Stimulated activated CD4-positive, alpha-beta T cell treated with anti-CD3 and anti-CD28 coated beads, Interleukin-1b, Interleukin-23, amount 100 ng/mL, for 24 hours (primary cell): ENCODE data around the gene SLC9A6.
"Not testable (repeated sequence)": the region's sequence is repeated elsewhere in the genome, so short reads cannot be mapped to it uniquely, and the experiment has no call there.

Source experiments
- DNase-seq, 4 experiments: peaks; one replicate each; pipeline ENCODE4 v3.0.0-alpha.2; 2020; ENCODE audit warnings: low read depth in 4 of 4, low spot score in 1 of 4

Gene SLC9A6

GRCh38 chrX:136028383-136028984, 43.2 kb downstream of the SLC9A6 start:
- DNase-seq, result no peak

- DNase-seq, result no peak
These were observed 44.5 kb downstream of the SLC9A6 start for GRCh38 chrX:136029766-136030165.

GRCh38 chrX:136030303-136031191, 45.3 kb downstream of the SLC9A6 start:
- no peak for DNase-seq

GRCh38 chrX:136031626-136032025, 46.4 kb downstream of the SLC9A6 start:
- DNase-seq, result no peak

- DNase-seq, result no peak
These were observed 47.1 kb downstream of the SLC9A6 start for GRCh38 chrX:136032370-136032769.

- DNase-seq, result no peak
These were observed 49.4 kb downstream of the SLC9A6 start for GRCh38 chrX:136034668-136035067.

- no peak for DNase-seq
These were observed 50.4 kb downstream of the SLC9A6 start for GRCh38 chrX:136035663-136036062.

GRCh38 chrX:136039485-136039884, 54.2 kb downstream of the SLC9A6 start:
- no peak for DNase-seq

GRCh38 chrX:136039968-136040367, 54.7 kb downstream of the SLC9A6 start:
- no peak for DNase-seq

GRCh38 chrX:136041254-136041812, 56.1 kb downstream of the SLC9A6 start:
- DNase-seq, result no peak

GRCh38 chrX:136045008-136045407, 59.8 kb downstream of the SLC9A6 start:
- no peak for DNase-seq

GRCh38 chrX:136046295-136047015, 61.2 kb downstream of the SLC9A6 start:
- no peak for DNase-seq

GRCh38 chrX:136047016-136047642, 61.9 kb downstream of the SLC9A6 start:
- no peak for DNase-seq

- no peak for DNase-seq
These were observed 62.7 kb downstream of the SLC9A6 start for GRCh38 chrX:136047969-136048368.

GRCh38 chrX:136048446-136048845, 63.2 kb downstream of the SLC9A6 start:
- no peak for DNase-seq

- no peak for DNase-seq
These were observed 64.4 kb downstream of the SLC9A6 start for GRCh38 chrX:136049608-136050007.

GRCh38 chrX:136050875-136051274, 65.6 kb downstream of the SLC9A6 start:
- not testable (repeated sequence) for DNase-seq

GRCh38 chrX:136051611-136052010, 66.4 kb downstream of the SLC9A6 start:
- DNase-seq, result no peak

- DNase-seq, result no peak
These were observed 70.5 kb downstream of the SLC9A6 start for GRCh38 chrX:136055651-136056221.

- no peak for DNase-seq
These were observed 72.3 kb downstream of the SLC9A6 start for GRCh38 chrX:136057567-136057966.

- DNase-seq, result no peak
These were observed 74.1 kb downstream of the SLC9A6 start for GRCh38 chrX:136059350-136059749.
